Esophagus muscularis mucosa (tissue), 3 donors: ENCODE data around the gene NOL6.

Experiments
- CTCF ChIP-seq, 3 experiments: fragments of 200-600 bp in 2 of 3; fragments of 450-650 bp in 1 of 3; sonication (generic) in 2 of 3; IDR thresholded peaks; one replicate each; pipeline ENCODE4 v1.5.1; 2017 to 2019; ENCODE audit warnings: antibody characterized with exemption in 3 of 3, mild to moderate bottlenecking in 2 of 3, moderate library complexity in 1 of 3
- POLR2A ChIP-seq: fragments of 450-650 bp; IDR thresholded peaks from one replicate; pipeline ENCODE4 v1.6.1; 2017; ENCODE audit warnings: antibody characterized with exemption, moderate library complexity, mild to moderate bottlenecking, low read depth

- no peak for TF ChIP-seq CTCF (IDR thresholded peaks at IDR 0.05)
- TF ChIP-seq POLR2A = no peak
Observed at GRCh38 chr9:33468797-33469621, 4.7 kb downstream of the NOL6 start.
